ENCODE results near the gene CXorf58.

- TF ChIP-seq CTCF (IDR thresholded peaks at IDR 0.05) (no peak), POLR2A (IDR thresholded peaks at IDR 0.05) (no peak)
Observed at GRCh38 chrX:23887451-23887850, 20.4 kb upstream of the CXorf58 start.
